Caco-2 (cell line): ENCODE results near the gene MAK. TPM values are rescaled to one million over a fixed set of nuclear protein-coding genes. Genes with fewer than 3 reads are reported as not detected.
"Not testable (repeated sequence)": the region's sequence is repeated elsewhere in the genome, so short reads cannot be mapped to it uniquely, and the experiment has no call there.

Experiments
- BruUV-seq: library from RNA; stranded (reverse); fragments of 400-500 nt; replicated peaks from 2 replicates; lab custom pipeline; 2021; lab: Mats Ljungman, UMichigan
- CTCF ChIA-PET: fragments of 300-600 bp; sonication (Branson Sonifier 250); formaldehyde crosslinking; loops from one replicate; lab custom pipeline; 2022; ENCODE audit warnings: antibody characterized with exemption; lab: Charles Lee
- POLR2A ChIA-PET: fragments of 300-600 bp; sonication (Branson Sonifier 250); formaldehyde crosslinking; loops from one replicate; lab custom pipeline; 2022; ENCODE audit warnings: antibody characterized with exemption; lab: Charles Lee
- DNase-seq, 2 experiments: peaks; one replicate each; pipeline versions ENCODE4 v3.0.0 to v3.0.0-alpha.2; 2020 to 2022
- H3K27me3 ChIP-seq: replicated peaks from 2 replicates; pipeline ENCODE4 v1.6.0; 2011; ENCODE audit warnings: low read length; ENCODE audit not compliant: control insufficient read depth, insufficient read depth
- H3K36me3 ChIP-seq: 2 replicates; pipeline ENCODE4 v1.5.1; 2011; ENCODE audit warnings: low read length; ENCODE audit not compliant: control insufficient read depth, insufficient read depth
- H3K4me1 ChIP-seq: fragments of 250-450 bp; sonication (Bioruptor Pico); 2 replicates; pipeline ENCODE4 v1.5.1; 2020; ENCODE audit warnings: mild to moderate bottlenecking
- H3K4me3 ChIP-seq: 2 replicates; pipeline ENCODE4 v1.5.1; 2011; ENCODE audit warnings: low read depth, mild to moderate bottlenecking, control low read depth, low read length
- H3K9me3 ChIP-seq: fragments of 250-450 bp; sonication (Bioruptor Pico); 2 replicates; pipeline ENCODE4 v1.5.1; 2020; ENCODE audit warnings: mild to moderate bottlenecking, moderate library complexity
- H3K27ac Mint-ChIP-seq: one replicate; pipeline ENCODE4 v1.8.0; 2022; ENCODE audit warnings: mixed read lengths; ENCODE audit not compliant: unreplicated experiment
- H3K27me3 Mint-ChIP-seq: one replicate; pipeline ENCODE4 v1.8.0; 2022; ENCODE audit warnings: mixed read lengths; ENCODE audit not compliant: insufficient read depth, unreplicated experiment
- H3K36me3 Mint-ChIP-seq: one replicate; pipeline ENCODE4 v1.8.0; 2022; ENCODE audit warnings: mild to moderate bottlenecking, mixed read lengths; ENCODE audit not compliant: insufficient read depth, unreplicated experiment
- H3K4me1 Mint-ChIP-seq: one replicate; pipeline ENCODE4 v1.8.0; 2022; ENCODE audit warnings: low read depth, mixed read lengths; ENCODE audit not compliant: unreplicated experiment
- H3K4me3 Mint-ChIP-seq: one replicate; pipeline ENCODE4 v1.8.0; 2022; ENCODE audit warnings: mild to moderate bottlenecking, moderate library complexity, mixed read lengths; ENCODE audit not compliant: unreplicated experiment
- H3K9me3 Mint-ChIP-seq: one replicate; pipeline ENCODE4 v1.8.0; 2022; ENCODE audit warnings: mixed read lengths; ENCODE audit not compliant: unreplicated experiment
- intact Hi-C: fragments of 100-400 bp; cut with micrococcal nuclease; formaldehyde crosslinking; loops from one replicate; pipeline ENCODE4 v1.10.0; 2022; ENCODE audit not compliant: unreplicated experiment
- total RNA-seq: library from RNA; stranded (reverse); gene quantifications from 2 replicates; pipeline ENCODE4 v1.2.3, GENCODE V29; 2022
- TF ChIP-seq, protein P1 (sequence below), 2 experiments: fragments of 200-600 bp in 1 of 2; IDR thresholded peaks; 1 replicate in 1 of 2; 2 replicates in 1 of 2; pipeline versions ENCODE4 v1.5.1 to v1.8.0; 2011 to 2022; ENCODE audit warnings: antibody characterized with exemption in 1 of 2, control low read depth in 1 of 2, inconsistent platforms in 1 of 2, low read depth in 1 of 2, low read length in 1 of 2, mild to moderate bottlenecking in 1 of 2, moderate library complexity in 1 of 2; ENCODE audit not compliant: insufficient read depth in 1 of 2, severe bottlenecking in 1 of 2, unreplicated experiment in 1 of 2

MAK gene
- total RNA-seq, 1 experiment from 2014 or later = 0.16 TPM

DNA sequence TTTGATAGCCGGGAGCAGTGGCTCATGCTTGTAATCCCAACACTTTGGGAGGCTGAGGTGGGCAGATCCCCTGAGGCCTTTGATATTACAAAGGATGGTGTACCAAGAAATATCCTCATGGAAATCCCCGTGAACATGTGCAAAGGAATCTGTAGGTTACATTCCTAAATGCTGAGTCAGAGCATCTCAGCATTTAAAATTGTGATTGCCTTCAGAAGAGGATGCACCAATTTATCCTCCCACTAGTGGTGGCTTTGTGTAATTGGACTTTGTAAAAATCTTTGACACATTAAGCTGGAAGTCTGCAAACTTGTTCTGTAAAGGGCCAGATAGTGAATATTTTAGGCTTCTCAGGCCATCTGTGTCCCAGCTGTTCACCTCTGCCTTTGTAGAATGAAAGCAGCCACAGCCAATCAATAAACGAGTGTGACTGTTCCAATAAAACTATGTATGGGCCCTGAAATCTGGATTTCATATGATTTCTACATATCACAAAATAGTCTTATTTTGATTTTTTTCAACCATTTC, 79.0 kb downstream of the MAK start:
- peaks cover 6% of the 10 kb centered on the region for H3K4me1 Mint-ChIP-seq
- Histone ChIP-seq H3K36me3 (peaks cover 3% of the 10 kb centered on the region), H3K9me3 (no peaks in the 10 kb centered on the region), H3K4me1 (peaks cover 4% of the 10 kb centered on the region; the same call in 1 of the 2 replicates), H3K4me3 (no peak overlapping the region), H3K27me3 (no peaks in the 10 kb centered on the region)
- DNase-seq = peak; percentile 46 to 68
- peaks cover 67% of the 10 kb centered on the region for H3K36me3 Mint-ChIP-seq
- CTCF ChIA-PET = interaction anchor here (0.6 kb wide), 3 partner anchors 12 to 281 kb away, joined by 3 to 5 read pairs (median 3); partner anchors contain the start of gene TMEM14B
- BruUV-seq = no TSS peak
- H3K27me3 Mint-ChIP-seq = no peaks in the 10 kb centered on the region
- TF ChIP-seq, protein P1, sequence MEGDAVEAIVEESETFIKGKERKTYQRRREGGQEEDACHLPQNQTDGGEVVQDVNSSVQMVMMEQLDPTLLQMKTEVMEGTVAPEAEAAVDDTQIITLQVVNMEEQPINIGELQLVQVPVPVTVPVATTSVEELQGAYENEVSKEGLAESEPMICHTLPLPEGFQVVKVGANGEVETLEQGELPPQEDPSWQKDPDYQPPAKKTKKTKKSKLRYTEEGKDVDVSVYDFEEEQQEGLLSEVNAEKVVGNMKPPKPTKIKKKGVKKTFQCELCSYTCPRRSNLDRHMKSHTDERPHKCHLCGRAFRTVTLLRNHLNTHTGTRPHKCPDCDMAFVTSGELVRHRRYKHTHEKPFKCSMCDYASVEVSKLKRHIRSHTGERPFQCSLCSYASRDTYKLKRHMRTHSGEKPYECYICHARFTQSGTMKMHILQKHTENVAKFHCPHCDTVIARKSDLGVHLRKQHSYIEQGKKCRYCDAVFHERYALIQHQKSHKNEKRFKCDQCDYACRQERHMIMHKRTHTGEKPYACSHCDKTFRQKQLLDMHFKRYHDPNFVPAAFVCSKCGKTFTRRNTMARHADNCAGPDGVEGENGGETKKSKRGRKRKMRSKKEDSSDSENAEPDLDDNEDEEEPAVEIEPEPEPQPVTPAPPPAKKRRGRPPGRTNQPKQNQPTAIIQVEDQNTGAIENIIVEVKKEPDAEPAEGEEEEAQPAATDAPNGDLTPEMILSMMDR (IDR thresholded peaks at IDR 0.05; ENCODE audit: insufficient read depth in 1 of 2, low read depth in 1 of 2, low read length in 1 of 2, severe bottlenecking in 1 of 2, unreplicated experiment in 1 of 2) = peak; percentile 42 to 44
- intact Hi-C loops = loop anchor here (1.0 to 2.0 kb wide), 3 partner anchors 37 to 249 kb away; no protein-coding TSS in a partner anchor
- no peak overlapping the region for H3K4me3 Mint-ChIP-seq
- no peaks in the 10 kb centered on the region for H3K9me3 Mint-ChIP-seq
- peak overlapping the region; percentile 80 for H3K27ac Mint-ChIP-seq
- POLR2A ChIA-PET = interaction anchor here (0.6 kb wide), 3 partner anchors 12 to 64 kb away, joined by 3 to 10 read pairs (median 3); partner anchors contain the start of genes C6orf52, PAK1IP1, TMEM14B and TMEM14C

DNA sequence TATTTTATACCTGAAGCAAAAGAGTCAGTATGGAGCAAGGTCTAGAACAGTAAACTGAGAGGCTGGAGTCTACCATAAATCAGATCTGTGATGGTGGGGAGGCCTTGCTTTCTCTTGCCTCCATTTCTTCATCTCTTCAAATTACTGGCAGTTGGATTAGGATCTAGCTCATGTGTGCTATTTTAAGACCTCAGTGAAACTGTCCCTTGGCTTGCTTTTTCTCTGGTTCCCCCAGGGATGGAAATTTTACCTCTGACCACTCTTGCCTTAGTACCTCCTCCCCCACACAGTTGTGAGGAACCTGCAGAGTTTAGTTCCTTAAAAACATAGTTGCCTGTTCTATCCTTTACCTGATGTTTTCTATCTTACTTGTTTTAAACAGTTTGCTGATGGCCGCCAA, 82.3 kb downstream of the MAK start:
- peaks cover 84% of the 10 kb centered on the region for H3K36me3 Mint-ChIP-seq
- peaks cover 16% of the 10 kb centered on the region for H3K4me1 Mint-ChIP-seq
- BruUV-seq = no TSS peak
- TF ChIP-seq, protein P1 (IDR thresholded peaks at IDR 0.05; ENCODE audit: insufficient read depth in 1 of 2, low read depth in 1 of 2, low read length in 1 of 2, severe bottlenecking in 1 of 2, unreplicated experiment in 1 of 2) = no peak
- Histone ChIP-seq H3K9me3 (no peaks in the 10 kb centered on the region), H3K27me3 (no peaks in the 10 kb centered on the region), H3K4me1 (peaks cover 4% of the 10 kb centered on the region; the same call in 1 of the 2 replicates), H3K4me3 (no peak overlapping the region), H3K36me3 (peaks cover 3% of the 10 kb centered on the region)
- H3K27me3 Mint-ChIP-seq = no peaks in the 10 kb centered on the region
- no peak overlapping the region for H3K27ac Mint-ChIP-seq
- DNase-seq = no peak
- POLR2A ChIA-PET = no interaction called here
- CTCF ChIA-PET = no interaction called here
- H3K9me3 Mint-ChIP-seq = no peaks in the 10 kb centered on the region
- H3K4me3 Mint-ChIP-seq = no peak overlapping the region
- intact Hi-C loops = no loop called here

DNA sequence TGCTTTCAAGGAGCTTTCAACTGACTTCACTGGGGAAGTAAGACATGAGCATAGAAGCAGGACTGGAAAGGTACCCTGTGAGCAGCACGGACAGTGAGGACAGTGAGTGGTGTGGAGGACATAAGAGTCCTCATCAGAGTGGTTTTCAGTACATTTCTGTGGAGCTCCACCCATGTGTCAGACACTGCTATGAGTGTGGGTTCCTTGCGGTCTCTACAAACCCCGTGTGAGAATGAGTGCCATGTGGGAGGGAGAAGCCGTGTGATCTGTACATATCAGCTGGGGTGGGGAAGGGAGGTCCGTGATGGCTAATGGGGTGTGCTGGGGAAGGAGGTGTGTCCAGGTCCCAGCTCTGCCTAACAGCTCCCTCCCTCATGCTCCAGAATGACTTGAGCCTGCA, 86.6 kb downstream of the MAK start:
- BruUV-seq, H3K27me3 Mint-ChIP-seq, H3K4me3 Mint-ChIP-seq, intact Hi-C loops, H3K36me3 ChIP-seq, H3K9me3 Mint-ChIP-seq, DNase-seq, H3K4me3 ChIP-seq, H3K27ac Mint-ChIP-seq, H3K9me3 ChIP-seq, H3K27me3 ChIP-seq, CTCF ChIA-PET: not testable (repeated sequence)
- H3K4me1 Mint-ChIP-seq = peaks cover 26% of the 10 kb centered on the region
- POLR2A ChIA-PET = interaction anchor here (0.6 kb wide), 1 partner anchor 58 kb away, joined by 8 read pairs; no protein-coding TSS in a partner anchor
- H3K4me1 ChIP-seq = peaks cover 23% of the 10 kb centered on the region
- peaks cover 75% of the 10 kb centered on the region for H3K36me3 Mint-ChIP-seq

DNA sequence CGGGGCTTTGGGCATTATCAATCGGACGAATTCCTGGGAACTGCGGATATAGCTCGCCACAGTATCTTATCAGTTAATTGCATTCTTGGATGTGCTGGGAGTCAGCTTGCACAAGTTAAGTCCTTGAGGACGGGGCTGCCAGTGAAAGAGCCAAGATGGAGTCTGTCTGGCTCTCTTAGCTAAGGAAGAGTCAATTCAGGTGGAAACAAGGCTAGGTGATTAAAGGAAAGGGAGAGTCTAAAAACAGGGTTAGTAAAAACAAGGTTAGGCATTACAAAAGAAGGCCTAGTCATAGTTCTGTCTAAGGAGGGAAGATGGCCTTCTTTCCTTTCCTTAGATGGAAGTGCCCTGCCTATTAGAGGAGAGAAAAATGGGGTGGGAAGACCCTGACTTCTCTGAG, 87.8 kb downstream of the MAK start:
- H3K36me3 ChIP-seq, H3K27me3 Mint-ChIP-seq, H3K9me3 ChIP-seq, H3K4me3 ChIP-seq, DNase-seq, intact Hi-C loops, CTCF ChIA-PET, H3K27me3 ChIP-seq, H3K9me3 Mint-ChIP-seq, BruUV-seq: not testable (repeated sequence)
- POLR2A ChIA-PET = interaction anchor here (0.6 kb wide), 1 partner anchor 17 kb away, joined by 3 read pairs; no protein-coding TSS in a partner anchor
- H3K27ac Mint-ChIP-seq = peak overlapping the region; percentile 53
- peaks cover 29% of the 10 kb centered on the region for H3K4me1 Mint-ChIP-seq
- H3K36me3 Mint-ChIP-seq = peaks cover 64% of the 10 kb centered on the region
- H3K4me1 ChIP-seq = peaks cover 23% of the 10 kb centered on the region
- peak overlapping the region; percentile 77 for H3K4me3 Mint-ChIP-seq
